SK-N-MC (cell line): ENCODE data around the gene PRAME.

Experiments
- EZH2 ChIP-seq: fragments of 200-600 bp; sonication (generic); IDR thresholded peaks from one replicate; pipeline ENCODE4 v1.6.1; 2017; ENCODE audit warnings: antibody characterized with exemption
- POLR2AphosphoS5 ChIP-seq: IDR thresholded peaks from 2 replicates; pipeline ENCODE4 v1.6.1; 2012; ENCODE audit warnings: mild to moderate bottlenecking, low read depth, low read length, borderline replicate concordance

DNA sequence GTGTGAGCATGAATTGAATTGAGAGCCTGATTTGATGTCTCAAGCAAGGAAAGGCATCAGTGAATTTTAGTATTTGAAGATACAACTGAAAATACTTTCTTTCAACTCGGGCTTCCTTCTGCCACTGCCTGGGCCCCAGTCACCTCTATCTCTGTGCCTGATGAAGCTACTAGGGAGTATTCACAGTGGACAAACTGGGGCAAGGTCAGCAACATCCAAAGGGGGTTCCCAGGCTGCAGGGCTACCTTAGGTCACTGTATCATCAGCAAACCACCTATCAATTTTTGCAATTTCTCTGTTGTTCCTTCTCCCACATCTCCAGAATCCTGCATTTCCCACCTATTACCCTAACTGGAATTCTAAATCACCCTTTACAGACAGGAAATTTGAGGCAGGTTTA, 10.2 kb downstream of the PRAME start:
- no peak for TF ChIP-seq EZH2
- no peak for TF ChIP-seq POLR2AphosphoS5
